ENCODE results near the gene IGSF6.
"Not testable (repeated sequence)": the region's sequence is repeated elsewhere in the genome, so short reads cannot be mapped to it uniquely, and the experiment has no call there.

The IGSF6 gene

DNA sequence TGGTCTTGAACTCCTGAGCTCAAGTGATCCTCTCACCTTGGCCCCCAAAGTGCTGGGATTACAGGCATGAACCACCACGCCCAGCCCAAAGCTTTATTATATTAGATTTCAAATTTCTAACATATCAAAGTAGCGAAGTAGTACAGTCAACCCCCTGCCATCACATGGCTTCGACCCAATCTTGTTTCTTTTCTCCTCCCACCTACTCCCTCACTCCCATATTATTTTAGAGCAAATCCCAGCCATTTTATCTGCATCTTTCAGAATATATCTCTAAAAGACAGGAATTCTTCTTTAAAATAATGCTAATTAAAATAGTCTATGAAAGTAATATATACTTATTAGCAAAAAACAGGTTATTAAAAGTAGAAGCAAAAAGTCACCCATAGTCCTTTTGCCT, 893 bp downstream of the IGSF6 start:
- no peak for DNase-seq

DNA sequence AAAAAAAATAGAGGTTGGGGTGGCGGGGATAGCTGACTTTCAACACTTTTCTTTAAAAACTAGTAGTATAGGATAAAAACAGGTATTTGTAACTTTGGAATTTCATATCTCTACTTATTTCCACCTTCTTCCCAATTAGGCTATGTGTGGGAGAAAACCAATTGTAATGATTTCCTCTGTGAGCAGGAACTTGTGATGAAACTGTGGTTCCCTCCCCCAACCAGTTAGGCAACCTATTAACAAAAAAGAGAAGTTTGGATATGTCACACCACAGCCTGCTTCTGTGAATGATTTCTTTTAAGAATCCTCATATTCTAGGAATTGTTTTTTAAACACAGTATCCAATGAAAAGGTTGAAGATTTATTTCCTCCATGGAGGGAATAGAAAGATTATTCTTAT, 1.9 kb downstream of the IGSF6 start:
- DNase-seq = no peak

DNA sequence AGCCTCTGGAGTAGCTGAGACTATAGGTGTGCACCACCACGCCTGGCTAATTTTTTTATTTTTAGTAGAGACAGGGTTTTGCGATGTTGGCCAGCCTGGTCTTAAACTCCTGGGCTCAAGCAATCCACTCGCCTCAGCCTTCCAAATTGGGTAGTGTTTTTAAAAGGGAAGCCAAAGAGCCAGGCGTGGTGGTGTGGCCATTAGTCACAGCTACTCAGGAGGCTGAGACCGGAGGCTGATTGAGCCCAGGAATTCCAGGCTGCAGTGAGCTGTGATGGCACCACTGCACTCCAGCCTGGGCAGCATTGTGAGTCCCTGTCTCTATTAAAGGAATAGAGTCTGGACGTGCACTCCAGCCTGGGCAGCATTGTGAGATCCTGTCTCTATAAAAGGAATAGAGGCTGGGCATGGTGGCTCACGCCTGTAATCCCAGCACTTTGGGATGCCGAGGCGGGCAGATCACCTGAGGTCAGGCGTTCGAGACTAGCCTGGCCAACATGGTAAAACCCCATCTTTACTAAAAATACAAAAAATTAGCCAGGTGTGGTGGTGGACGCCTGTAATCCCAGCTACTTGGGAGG, 2.5 kb downstream of the IGSF6 start:
- not testable (repeated sequence) for DNase-seq

DNA sequence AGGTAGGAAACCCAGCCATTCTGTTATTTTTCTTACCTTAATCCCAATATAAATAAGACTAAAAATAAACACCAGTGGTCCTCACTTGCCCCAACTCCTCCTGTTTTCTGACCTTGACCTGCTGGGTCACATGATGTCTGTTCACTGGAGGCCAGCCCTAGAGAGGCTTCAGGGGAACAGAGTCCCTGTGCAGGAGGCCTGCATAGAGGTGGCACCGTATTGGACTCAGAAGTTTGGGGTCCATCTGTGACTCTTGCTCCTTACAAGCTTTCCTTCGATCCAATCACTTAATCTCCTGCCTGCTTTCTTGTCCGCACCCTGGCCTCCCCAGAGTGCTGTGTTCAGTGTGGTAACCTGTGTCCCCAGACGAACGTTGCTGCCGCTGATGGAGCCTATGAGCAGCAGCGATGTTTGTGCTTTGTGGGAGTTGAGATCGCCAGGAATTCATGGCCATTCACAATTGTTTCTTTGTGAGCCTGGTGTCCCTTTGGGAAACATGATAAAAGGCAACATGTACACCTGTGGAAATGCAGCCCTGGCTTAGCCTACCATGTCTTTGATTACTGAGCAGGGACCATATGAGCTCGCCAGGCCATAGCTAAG, 4.7 kb downstream of the IGSF6 start:
- DNase-seq = no peak

DNA sequence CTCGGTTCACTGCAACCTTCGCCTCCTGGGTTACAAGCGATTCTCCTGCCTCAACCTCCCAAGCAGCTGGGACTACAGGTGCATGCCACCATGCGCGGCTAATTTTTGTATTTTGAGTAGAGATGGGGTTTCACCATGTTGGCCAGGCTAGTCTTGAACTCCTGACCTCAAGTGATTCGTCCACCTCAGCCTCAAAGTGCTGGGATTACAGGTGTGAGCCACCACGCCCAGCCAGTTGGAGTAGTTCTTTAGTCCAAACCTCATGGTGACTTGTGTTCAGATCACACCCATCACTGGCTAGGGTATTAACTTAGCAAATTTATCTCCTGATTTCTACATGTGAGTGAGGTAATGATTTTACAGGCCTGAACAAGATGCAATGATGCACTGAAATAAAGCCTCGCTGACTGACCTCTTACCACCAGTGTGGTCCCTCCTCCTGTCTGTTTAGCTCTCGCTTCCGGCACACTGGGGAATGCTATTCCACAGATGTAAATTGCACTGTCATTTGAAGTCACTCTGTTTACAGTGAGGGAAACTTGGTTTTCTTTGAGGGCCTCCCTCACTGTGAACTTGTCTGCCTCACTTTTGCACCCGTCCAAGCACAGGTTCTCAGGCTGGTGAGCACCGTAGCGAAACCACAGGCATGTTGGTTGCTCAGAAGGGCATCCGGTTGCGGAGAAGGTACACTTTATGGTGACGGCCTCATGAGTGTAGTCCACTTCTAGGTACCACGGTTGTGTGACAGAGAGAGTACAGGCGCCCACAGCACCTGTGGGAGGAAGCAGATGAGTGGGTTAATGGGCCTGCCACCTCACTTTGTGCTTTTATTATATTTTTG, 5.5 kb downstream of the IGSF6 start:
- no peak for DNase-seq

DNA sequence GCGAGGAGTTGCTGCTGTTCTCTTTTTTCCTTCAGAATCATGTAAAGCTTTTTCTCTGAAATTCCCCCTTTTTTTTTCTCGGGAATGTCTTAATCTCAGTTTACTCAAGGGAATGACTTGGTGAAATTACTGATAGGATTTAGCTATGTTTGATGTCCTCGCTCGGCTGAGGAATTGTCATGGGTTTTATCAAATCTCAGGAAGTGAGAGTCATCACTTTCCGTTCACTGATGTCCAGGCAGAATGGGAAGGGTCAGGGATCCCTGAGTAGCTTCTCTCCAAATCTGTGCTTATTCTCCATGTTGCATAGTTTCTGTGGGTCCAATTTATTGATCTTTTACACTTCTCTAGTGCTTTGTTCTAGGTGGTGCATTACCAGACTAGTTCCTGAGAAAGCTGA, 6.3 kb downstream of the IGSF6 start:
- no peak for DNase-seq

DNA sequence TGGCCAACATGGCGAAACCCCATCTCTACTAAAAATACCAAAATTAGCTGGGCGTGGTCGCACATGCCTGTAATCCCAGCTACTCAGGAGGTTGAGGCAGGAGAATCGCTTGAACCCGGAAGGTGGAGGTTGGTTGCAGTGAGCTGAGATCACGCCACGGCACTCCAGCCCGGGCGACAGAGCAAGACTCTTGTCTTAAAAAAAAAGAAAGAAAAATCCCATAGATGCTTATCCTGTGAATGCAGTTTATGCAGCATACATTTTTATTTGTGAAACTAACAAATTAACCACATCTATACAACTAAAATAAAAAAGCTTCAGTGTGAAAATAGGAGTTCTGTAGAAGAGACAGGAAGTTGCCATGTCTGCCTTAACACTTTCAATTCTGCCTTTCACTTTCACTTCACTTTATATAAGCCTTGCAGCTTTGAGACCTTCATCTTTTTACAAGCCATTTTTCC, 7.1 kb downstream of the IGSF6 start:
- DNase-seq = no peak

DNA sequence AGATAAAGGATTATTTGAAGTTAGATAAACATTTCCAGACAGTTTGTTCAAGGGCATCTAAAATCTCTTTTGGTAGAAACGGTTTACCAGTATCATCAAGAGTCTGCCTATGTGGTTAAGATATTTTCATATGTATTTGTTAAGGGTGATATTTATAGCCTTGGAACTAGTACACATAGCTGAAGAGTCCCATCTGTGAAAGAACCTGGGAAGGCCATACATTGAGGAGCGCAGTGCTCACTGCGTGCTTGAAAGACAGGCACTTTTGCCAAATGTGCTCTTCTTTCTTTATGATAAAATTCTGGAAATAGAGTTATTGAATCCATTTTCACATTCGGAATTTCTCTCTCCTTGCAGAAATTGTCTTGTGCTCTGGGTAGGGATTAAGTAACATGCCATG, 7.7 kb downstream of the IGSF6 start:
- no peak for DNase-seq

DNA sequence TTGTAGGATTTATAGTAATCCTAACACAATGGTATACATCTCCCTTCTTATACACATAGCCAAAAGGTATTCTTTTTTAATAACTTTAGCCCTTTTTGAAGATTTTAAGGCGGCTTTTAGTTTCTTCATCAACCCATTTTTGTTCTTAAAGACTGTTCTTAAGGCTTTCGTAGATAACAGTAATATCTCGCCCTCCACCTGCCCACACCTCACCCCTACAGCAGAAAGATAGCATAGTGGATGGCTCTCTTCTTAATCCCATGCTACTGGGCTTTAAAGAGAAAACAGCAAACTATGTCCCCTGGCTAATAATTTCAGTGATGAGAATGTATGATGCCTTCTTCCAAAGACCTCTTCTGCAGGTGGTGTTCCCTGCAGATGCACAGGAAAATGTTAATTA, 8.6 kb downstream of the IGSF6 start:
- no peak for DNase-seq

DNA sequence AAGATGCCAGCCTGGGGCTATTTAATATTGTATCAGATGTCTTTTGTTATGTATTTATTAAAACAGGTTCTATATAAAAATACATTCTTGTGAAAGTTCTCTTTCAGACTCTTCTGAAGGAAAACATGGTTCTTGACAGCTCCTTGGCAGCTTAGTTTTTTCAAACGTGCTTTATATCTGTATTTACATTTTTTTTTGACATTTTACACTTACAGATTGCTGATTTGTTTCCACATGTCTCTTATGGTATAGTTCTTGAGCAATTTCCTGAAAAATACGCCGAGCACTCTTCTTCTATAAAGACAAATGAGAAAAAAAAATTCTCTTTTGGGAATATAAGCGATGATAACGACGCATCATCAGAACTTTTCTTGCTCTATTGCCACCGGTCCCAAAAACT, 9.5 kb downstream of the IGSF6 start:
- no peak for DNase-seq

DNA sequence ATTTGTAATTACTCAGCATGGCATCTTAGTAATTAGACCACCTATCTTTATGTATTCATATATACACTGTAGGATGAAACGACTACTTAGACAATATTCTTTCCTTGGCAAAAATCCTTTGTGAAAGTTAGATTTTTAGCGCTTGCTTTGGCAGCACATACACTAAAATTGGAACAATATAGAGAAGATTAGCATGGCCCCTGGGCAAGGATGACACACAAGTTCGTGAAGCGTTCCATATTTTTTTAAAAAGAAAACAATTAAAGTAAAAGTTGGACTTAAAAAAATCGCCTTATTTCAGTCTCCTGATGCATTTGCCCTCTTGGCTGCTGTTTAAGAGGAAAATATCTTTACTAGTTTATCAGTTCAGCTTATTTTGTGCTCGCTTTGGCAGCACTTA, 10.5 kb downstream of the IGSF6 start:
- no peak for DNase-seq

DNA sequence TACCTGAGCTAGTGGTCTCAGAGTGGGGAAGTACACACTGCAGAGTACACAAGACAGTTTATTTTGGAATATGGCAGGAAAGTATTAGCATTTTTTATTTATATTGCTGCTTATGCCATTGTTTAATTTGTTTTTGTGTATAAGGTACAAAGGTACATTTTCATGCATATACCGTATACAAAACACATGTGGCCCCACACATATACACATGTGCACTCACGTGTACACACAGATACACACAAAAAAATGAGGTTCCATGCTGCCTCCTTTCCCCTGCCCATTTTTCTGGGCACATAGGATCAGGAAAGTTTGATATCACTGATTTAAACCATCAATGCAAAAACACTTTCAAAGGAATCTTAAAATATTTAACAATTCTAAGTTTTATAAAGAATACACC, 12.9 kb downstream of the IGSF6 start:
- no peak for DNase-seq

DNA sequence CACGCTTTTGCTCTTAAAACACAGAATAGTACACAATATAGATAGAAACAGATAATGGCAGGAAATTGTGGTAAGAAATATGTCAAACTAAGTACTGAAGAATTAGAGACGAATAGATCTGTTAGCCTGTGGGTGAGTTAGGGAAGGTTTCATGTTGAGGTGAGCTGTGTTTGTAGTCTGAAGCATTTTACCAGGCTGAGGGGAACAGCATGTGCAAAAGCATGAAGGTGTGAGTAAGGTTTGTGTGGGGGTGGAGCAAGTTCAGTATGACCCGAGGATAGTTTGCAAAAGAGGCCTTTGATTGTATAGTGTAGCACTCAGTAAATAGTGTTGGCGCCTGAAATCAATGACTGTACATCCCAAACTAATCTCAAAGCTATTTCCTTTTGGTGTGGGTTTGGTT, 13.8 kb downstream of the IGSF6 start:
- no peak for DNase-seq

DNA sequence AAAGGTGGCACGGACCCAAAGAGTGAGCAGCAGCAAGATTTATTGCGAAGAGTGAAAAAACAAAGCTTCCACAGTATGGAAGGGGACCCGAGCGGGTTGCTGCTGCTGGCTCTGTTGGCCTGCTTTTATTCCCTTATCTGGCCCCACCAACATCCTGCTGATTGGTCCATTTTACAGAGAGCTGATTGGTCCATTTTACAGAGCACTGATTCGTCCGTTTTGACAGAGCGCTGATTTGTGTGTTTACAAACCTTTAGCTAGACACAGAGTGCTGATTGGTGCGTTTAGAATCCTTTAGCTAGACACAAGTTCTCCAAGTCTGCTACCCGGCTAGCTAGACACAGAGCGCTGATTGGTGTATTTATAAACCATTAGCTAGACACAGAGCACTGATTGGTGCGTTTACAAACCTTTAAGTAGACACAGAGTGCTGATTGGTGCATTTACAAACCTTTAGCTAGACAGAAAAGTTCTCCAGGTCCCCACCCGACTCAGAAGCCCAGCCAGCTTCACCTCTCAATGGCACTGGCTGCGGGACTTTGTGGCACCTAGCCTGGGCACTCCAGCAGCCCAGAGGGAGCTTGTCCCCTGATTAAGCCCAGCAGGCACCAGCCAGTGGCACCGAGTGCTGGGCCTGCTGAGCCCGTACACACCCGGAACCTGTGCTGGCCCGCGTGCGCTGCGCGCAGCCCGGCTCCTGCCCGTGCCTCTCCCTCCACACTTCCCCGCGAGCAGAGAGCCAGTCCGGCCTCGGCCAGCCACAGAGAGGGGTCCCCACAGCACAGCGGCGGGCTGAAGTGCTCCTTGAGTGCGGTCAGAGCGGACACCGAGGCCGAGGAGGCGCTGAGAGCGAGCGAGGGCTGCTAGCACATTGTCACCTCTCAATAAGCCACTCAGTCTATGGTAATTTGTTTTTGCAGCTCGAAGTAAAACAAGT, 15.1 kb downstream of the IGSF6 start:
- no peak for DNase-seq

DNA sequence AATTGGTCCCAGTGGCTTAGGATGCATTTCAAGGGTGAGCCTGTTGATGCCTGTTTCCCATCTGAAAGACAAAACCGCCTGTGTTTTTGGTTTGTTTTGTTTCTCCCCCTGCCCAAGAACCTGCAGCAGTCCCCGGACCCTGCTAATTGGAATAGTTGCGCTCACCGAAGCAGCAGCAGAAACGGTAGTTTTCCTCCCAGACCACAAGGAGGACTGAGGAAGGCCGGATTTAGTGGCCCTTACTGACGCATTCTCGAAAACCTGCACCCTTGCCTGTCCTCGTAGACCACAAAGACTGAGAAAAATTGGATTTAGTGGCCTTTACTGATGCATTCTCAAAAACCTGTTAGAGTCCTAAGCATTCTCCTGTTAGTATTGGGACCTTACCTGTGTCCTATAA, 16.7 kb downstream of the IGSF6 start:
- DNase-seq = not testable (repeated sequence)

DNA sequence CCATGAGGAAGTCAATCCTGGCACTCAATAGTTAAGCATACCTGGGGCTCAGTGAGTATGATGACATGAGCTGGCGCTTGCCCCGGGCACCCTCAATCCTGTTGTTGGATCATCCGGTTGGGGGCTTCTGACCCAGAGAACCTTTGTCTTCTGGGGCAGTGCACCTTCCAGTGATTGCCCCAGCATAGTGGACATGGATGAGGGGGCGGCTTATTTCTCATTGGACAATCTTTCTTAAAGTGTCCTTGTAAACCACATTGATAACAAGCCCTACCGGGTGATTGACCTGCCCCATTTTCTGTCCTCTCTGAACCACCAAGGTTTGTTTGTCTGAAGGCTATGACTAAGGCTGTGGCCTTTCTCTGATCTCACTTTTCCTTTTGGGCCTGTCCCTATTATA, 18.2 kb downstream of the IGSF6 start:
- no peak for DNase-seq

DNA sequence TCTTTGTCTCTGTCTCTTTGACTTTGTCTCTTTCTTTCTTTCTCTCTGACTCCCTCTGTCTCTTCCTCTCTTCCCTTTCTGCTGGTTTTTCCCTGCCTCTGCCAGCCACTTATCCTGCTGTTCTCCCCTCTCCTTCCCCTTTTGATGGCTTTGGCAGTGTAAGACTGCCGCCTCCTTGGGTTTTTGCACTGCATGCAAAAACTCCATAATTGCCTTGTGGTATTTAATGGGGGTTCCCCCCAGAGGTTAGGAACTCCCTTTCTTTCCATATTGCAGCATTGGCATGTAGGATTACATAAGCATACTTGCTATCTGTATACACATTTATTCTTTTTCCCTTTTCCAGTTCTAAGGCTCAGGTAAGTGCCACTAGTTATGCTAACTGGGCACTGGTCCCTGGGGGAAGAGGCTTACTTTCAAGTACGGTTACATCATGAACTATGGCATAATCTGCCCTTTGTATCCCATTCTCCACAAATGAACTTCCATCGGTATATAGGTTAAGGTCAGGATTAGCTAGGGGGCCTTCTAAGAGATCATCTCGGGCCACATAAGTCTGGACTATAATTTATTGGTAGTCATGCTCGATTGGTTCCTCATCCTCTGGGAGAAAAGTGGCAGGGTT, 20.3 kb downstream of the IGSF6 start:
- not testable (repeated sequence) for DNase-seq

DNA sequence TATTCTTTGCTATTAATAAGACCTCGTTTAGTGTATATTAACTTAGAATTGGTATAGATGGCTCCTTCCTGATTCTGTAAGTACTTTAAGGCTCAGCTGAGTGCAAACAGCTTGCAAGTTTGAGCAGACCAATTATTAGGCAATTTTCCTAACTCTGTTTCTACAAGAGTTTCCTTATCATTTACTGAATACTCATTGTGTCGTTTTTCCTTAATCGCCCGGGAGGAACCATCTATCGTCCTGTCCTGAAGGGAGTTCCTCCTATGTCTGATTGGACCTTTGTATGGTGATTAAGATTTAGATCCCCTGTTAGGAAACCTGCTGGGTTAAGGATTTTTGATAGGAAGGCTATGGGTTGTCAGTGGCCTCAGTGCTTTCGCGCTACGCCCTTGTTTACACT, 21.0 kb downstream of the IGSF6 start:
- not testable (repeated sequence) for DNase-seq

DNA sequence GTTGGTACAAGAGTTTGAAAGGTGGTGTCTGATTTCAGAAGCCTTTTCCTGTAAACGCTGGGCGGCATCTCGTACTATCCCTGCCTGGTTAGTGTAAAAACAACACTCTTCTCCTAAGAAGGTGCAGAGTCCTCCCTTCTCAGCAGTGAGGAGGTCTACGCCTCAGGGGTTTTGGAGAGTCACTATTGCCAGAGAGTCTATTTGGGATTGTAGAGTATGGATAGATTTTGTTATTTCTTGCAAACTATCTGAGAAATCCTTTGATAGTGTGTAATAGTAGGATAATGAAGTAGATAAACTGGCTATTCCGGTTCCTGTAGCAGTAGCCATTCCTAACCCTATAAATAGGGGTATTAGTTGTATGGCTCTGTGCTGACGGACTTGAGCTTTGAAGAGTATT, 21.5 kb downstream of the IGSF6 start:
- DNase-seq = not testable (repeated sequence)

DNA sequence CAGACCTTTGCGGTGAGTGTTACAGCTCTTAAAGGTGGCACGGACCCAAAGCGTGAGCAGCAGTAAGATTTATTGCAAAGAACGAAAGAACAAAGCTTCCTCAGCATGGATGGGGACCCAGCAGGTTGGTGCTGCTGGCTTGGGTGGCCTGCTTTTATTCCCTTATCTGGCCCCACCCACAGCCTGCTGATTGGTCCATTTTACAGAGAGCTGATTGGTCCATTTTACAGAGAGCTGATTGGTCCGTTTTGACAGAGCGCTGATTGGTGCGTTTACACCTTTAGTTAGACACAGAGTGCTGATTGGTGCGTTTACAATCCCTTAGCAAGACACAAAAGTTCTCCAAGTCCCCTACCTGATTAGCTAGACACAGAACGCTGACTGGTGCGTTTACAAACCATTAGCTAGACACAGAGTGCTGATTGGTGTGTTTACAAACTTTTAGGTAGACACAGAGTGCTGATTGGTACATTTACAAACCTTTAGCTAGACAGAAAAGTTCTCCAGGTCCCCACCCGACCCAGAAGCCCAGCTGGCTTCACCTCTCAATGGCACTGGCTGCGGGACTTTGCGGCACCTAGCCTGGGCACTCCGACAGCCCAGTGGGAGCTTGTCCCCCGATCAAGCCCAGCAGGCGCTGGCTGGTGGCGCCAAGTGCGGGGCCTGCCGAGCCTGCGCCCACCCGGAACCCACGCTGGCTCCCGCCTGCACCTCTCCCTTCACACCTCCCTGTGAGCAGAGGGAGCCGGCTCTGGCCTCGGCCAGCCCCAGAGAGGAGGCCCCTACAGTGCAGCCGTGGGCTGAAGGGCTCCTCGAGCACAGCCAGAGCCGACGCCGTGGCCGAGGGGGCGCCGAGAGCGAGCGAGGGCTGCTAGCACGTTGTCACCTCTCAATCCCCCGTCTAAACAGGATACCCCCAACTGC, 22.5 kb downstream of the IGSF6 start:
- DNase-seq = not testable (repeated sequence)

DNA sequence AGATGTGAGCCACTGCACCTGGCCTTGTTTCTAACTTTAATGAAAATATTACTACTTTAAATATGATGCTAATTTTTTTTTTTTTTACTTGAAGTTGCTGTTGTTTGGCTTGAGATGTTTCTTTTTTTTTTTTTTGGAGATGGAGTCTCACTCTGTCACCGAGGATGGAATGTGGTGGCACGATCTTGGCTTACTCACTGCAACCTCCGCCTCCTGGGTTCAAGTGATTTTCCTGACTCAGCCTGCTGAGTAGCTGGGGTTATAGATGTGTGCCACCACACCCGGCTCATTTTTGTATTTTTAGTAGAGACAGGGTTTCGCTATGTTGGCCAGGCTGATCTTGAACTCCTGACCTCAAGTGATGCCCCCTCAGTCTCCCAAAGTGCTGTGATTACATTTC, 23.6 kb downstream of the IGSF6 start:
- no peak for DNase-seq
